22Rv1 (cell line): ENCODE results near the gene KIF23.
A peak's percentile ranks its signal among the peaks of the same experiment; 100 is the strongest.

Experiments used
- H3K27ac ChIP-seq: fragments of 450-650 bp; 2 replicates; pipeline ENCODE4 v1.5.1; 2017
- ZFX ChIP-seq: fragments of 450-650 bp; IDR thresholded peaks from 2 replicates; pipeline ENCODE4 v1.6.1; 2017; ENCODE audit warnings: antibody characterized with exemption, borderline replicate concordance
- TF ChIP-seq, protein P1 (sequence below): fragments of 450-650 bp; IDR thresholded peaks from 2 replicates; pipeline ENCODE4 v1.5.1; 2017; ENCODE audit warnings: mild to moderate bottlenecking

Gene KIF23

GRCh38 chr15:69474291-69474690 is 60.1 kb downstream of the KIF23 start:
- peak overlapping the region; percentile 78 for H3K27ac ChIP-seq
- no peak for TF ChIP-seq ZFX
- TF ChIP-seq, protein P1, sequence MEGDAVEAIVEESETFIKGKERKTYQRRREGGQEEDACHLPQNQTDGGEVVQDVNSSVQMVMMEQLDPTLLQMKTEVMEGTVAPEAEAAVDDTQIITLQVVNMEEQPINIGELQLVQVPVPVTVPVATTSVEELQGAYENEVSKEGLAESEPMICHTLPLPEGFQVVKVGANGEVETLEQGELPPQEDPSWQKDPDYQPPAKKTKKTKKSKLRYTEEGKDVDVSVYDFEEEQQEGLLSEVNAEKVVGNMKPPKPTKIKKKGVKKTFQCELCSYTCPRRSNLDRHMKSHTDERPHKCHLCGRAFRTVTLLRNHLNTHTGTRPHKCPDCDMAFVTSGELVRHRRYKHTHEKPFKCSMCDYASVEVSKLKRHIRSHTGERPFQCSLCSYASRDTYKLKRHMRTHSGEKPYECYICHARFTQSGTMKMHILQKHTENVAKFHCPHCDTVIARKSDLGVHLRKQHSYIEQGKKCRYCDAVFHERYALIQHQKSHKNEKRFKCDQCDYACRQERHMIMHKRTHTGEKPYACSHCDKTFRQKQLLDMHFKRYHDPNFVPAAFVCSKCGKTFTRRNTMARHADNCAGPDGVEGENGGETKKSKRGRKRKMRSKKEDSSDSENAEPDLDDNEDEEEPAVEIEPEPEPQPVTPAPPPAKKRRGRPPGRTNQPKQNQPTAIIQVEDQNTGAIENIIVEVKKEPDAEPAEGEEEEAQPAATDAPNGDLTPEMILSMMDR = no peak

GRCh38 chr15:69474846-69475455 is 60.8 kb downstream of the KIF23 start:
- TF ChIP-seq ZFX = no peak
- TF ChIP-seq, protein P1 = no peak
- H3K27ac ChIP-seq = peak overlapping the region; percentile 78

DNA sequence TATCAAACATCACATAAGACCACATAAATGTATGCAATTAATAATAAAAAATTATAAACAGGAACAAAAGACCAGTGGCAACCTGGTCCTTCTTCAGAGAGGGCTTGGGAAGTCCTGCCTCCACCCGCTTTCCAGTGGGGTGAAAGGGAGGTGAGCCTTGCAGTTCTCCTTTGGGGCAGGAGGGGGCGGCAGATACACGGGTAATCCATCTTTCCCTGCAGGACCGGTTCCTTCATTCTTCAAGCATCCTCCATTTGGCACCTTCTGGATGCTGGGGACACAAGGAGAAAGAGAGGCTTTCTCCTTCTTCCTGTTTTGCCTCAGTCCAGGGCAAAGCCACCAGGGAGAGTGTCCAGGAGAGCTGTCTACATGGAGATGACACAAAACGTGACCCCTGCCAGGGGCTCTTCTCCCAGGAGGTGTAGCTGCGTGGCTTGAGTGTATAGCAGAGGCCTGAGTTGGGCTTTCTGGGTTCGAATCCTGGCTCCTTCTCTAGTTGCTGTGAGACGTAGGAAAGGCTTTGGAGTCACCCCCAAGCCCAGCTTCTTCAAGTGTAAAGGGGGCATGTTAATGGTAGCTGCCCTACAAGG is 61.7 kb downstream of the KIF23 start:
- TF ChIP-seq ZFX = no peak
- TF ChIP-seq, protein P1 = peak; percentile 92
- H3K27ac ChIP-seq = peak overlapping the region; percentile 78

- no peak overlapping the region for H3K27ac ChIP-seq
These were observed 62.7 kb downstream of the KIF23 start for GRCh38 chr15:69476704-69477473.

DNA sequence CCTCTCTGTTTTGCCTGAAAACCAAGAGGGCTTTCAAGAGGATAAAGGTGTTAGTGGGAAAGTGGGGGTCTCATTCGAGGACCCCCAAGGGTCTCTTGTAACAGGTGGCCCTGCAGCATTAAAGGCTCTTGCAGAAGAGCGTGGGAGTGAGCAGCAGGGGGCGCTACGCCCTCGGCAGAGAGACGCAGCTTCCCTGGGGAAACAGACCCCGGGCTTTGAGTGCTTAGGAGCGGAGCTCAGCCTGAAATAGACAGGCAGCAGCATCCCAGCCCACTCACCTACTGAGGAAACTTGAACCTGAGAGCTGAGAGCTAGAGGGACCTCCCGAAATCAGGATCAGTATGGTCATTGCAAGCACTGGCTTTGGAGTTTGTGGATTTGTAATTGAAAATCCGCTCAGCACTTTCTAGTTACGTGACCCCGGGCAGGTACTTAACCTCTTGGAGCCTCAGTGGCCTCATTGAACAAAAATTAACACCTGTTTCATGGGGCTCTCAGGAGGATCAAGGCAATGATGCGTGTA is 64.2 kb downstream of the KIF23 start:
- no peak for TF ChIP-seq ZFX
- TF ChIP-seq, protein P1 = peak; percentile 95
- no peak overlapping the region for H3K27ac ChIP-seq

More at GRCh38 chr15:69476704-69477473, 62.7 kb downstream of the KIF23 start:
- TF ChIP-seq, protein P1 = no peak
- TF ChIP-seq ZFX = no peak

- no peak for TF ChIP-seq ZFX
- TF ChIP-seq, protein P1 = no peak
These were observed 64.9 kb downstream of the KIF23 start for GRCh38 chr15:69479081-69479480.

DNA sequence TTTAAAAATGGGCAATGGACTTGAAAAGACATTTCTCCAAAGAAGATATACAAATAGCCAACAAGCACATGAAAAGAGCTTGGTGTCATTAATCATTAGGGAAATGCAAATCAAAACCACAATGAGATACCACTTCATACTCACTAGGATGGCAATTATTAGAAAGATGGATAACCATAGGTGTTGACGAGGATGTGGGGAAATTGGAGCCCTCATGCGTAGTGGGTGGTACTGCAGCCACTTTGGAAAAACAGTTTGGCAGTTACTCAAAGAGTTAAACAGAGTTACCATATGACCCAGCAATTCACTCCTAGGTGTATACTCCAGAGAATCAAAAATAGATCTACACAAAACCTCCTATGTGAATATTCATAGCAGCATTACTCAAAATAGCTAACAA is 65.8 kb downstream of the KIF23 start:
- TF ChIP-seq, protein P1 = no peak
- no peak for TF ChIP-seq ZFX
- H3K27ac ChIP-seq = no peak overlapping the region

More at GRCh38 chr15:69479081-69479480, 64.9 kb downstream of the KIF23 start:
- H3K27ac ChIP-seq = no peak overlapping the region
